NB4 (cell line): ENCODE data around the gene CSNK1D.

Source experiments
- MYC ChIP-seq: IDR thresholded peaks from 2 replicates; pipeline ENCODE4 v1.6.1; 2011; ENCODE audit warnings: low read depth, low read length
- POLR2A ChIP-seq: IDR thresholded peaks from 2 replicates; pipeline ENCODE4 v1.6.1; 2011; ENCODE audit warnings: mild to moderate bottlenecking; ENCODE audit not compliant: insufficient read length; ENCODE audit errors: extremely low read depth
- TF ChIP-seq, protein P1 (sequence below): IDR thresholded peaks from one replicate; pipeline ENCODE4 v1.5.1; 2012; ENCODE audit warnings: low read depth, low read length
- TF ChIP-seq, protein P2 (sequence below): IDR thresholded peaks from 2 replicates; pipeline ENCODE4 v1.6.1; 2011; ENCODE audit warnings: low read depth, low read length

DNA sequence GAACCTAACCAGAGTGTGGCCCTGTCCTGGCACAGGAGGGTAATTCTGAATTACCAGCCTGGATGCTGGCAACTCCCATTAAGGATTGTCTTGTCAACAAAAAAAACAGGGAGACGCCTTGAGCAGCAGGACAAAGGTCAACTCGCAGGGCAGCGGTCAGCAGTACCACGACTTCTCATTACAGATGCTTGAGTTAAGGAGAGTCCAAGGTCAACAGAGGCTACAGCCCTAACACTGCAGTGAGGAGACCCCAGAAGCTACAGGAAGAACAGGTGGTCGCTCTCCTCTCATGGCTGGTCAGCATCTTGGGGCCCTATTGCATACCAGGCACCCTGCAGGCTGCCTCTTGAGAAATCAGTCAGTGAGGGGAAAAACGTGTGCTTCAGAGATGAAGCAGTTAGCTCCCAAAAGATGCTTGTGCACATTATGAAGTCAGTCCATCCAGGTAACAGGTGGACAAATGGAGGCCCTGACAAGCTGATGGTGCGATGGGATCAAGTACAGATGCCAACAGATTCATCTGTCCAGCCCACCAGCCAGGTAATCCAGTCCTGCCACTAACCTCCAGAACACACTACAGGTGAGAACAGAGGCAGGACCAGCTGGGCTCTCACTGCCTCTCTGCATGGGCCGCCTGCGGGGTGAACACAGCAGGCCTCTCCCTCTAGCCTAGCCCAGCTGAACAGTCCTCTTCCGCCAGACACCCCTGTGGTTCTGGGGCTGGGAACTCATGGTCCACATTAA is 4.2 kb downstream of the CSNK1D start:
- TF ChIP-seq, protein P1, sequence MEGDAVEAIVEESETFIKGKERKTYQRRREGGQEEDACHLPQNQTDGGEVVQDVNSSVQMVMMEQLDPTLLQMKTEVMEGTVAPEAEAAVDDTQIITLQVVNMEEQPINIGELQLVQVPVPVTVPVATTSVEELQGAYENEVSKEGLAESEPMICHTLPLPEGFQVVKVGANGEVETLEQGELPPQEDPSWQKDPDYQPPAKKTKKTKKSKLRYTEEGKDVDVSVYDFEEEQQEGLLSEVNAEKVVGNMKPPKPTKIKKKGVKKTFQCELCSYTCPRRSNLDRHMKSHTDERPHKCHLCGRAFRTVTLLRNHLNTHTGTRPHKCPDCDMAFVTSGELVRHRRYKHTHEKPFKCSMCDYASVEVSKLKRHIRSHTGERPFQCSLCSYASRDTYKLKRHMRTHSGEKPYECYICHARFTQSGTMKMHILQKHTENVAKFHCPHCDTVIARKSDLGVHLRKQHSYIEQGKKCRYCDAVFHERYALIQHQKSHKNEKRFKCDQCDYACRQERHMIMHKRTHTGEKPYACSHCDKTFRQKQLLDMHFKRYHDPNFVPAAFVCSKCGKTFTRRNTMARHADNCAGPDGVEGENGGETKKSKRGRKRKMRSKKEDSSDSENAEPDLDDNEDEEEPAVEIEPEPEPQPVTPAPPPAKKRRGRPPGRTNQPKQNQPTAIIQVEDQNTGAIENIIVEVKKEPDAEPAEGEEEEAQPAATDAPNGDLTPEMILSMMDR, result no peak
- no peak for TF ChIP-seq MYC
- no peak for TF ChIP-seq POLR2A
- TF ChIP-seq, protein P2, sequence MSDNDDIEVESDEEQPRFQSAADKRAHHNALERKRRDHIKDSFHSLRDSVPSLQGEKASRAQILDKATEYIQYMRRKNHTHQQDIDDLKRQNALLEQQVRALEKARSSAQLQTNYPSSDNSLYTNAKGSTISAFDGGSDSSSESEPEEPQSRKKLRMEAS, result no peak
